ENCODE measurements around the gene MRM1. TPM values are rescaled to one million over a fixed set of nuclear protein-coding genes. Genes with fewer than 3 reads are reported as not detected.

MRM1 gene
- total RNA-seq, 4 donors from 2014 or later: 9.5 to 20.9 (median 11.5) TPM

- in situ Hi-C loops (cut with MboI; ENCODE audit: low pct_ligation_motif_present in 1 of 4, low pct_unique_long_range_greater_than_20kb in 1 of 4, low sequenced_read_pairs in 3 of 4): loop anchor here (5.0 to 25.0 kb wide), 6 partner anchors 124 to 614 kb away; no protein-coding TSS in a partner anchor
- Histone ChIP-seq H3K27ac (no peak overlapping the region), H3K27me3 (peaks cover 23% of the 10 kb centered on the region), H3K9me3 (no peaks in the 10 kb centered on the region), H3K4me1 (no peaks in the 10 kb centered on the region), H3K36me3 (no peaks in the 10 kb centered on the region), H3K4me3 (no peak overlapping the region)
- no peak for DNase-seq
- intact Hi-C loops (cut with DNase I; ENCODE audit: low total_unique reads): no loop called here
- WGBS, 2 donors (ENCODE audit: low coverage in 1 of 2): 72 to 82% methylated on average over 4 of the region's 4 CpGs
- no peak for TF ChIP-seq EP300 (IDR thresholded peaks at IDR 0.05; ENCODE audit: low read depth)
- no peak for TF ChIP-seq POLR2A (IDR thresholded peaks at IDR 0.05)
- TF ChIP-seq CTCF (IDR thresholded peaks at IDR 0.05): no peak
- TF ChIP-seq POLR2AphosphoS5 (IDR thresholded peaks at IDR 0.05): no peak
These were observed 29.6 kb downstream of the MRM1 start for GRCh38 chr17:36631022-36631421.

- in situ Hi-C loops (cut with MboI; ENCODE audit: low pct_ligation_motif_present in 1 of 4, low pct_unique_long_range_greater_than_20kb in 1 of 4, low sequenced_read_pairs in 3 of 4) (loop anchor here (5.0 to 25.0 kb wide), 6 partner anchors 122 to 612 kb away; no protein-coding TSS in a partner anchor), intact Hi-C loops (cut with DNase I; ENCODE audit: low total_unique reads) (no loop called here)
- H3K27ac ChIP-seq: no peak overlapping the region
- H3K9me3 ChIP-seq: no peaks in the 10 kb centered on the region
- H3K4me1 ChIP-seq: no peaks in the 10 kb centered on the region
- DNase-seq: no peak
- TF ChIP-seq POLR2AphosphoS5 (IDR thresholded peaks at IDR 0.05): no peak
- no peak for TF ChIP-seq CTCF (IDR thresholded peaks at IDR 0.05)
- TF ChIP-seq EP300 (IDR thresholded peaks at IDR 0.05; ENCODE audit: low read depth): no peak
- TF ChIP-seq POLR2A (IDR thresholded peaks at IDR 0.05): no peak
- peaks cover 32% of the 10 kb centered on the region for H3K27me3 ChIP-seq
- H3K36me3 ChIP-seq: no peaks in the 10 kb centered on the region
- 51% methylated on average over 11 to 18 of the region's 18 CpGs for WGBS, 2 donors (ENCODE audit: low coverage in 1 of 2)
- H3K4me3 ChIP-seq: no peak overlapping the region
These were observed 31.8 kb downstream of the MRM1 start for GRCh38 chr17:36632916-36633771.

- no peak overlapping the region for H3K4me3 ChIP-seq
- intact Hi-C loops (cut with DNase I; ENCODE audit: low total_unique reads) (no loop called here), in situ Hi-C loops (cut with MboI; ENCODE audit: low pct_ligation_motif_present in 1 of 4, low pct_unique_long_range_greater_than_20kb in 1 of 4, low sequenced_read_pairs in 3 of 4) (loop anchor here in 3 of 4 donors (25.0 kb wide), 3 partner anchors 397 to 597 kb away; no protein-coding TSS in a partner anchor)
- peaks cover 82% of the 10 kb centered on the region for H3K27me3 ChIP-seq
- no peak for DNase-seq
- WGBS, 2 donors (ENCODE audit: low coverage in 1 of 2): 78 to 100% methylated on average over 2 of the region's 2 CpGs
- no peak for TF ChIP-seq CTCF (IDR thresholded peaks at IDR 0.05)
- TF ChIP-seq POLR2AphosphoS5 (IDR thresholded peaks at IDR 0.05): no peak
- no peak for TF ChIP-seq POLR2A (IDR thresholded peaks at IDR 0.05)
- no peak for TF ChIP-seq EP300 (IDR thresholded peaks at IDR 0.05; ENCODE audit: low read depth)
- no peaks in the 10 kb centered on the region for H3K36me3 ChIP-seq
- no peaks in the 10 kb centered on the region for H3K9me3 ChIP-seq
- H3K4me1 ChIP-seq: peaks cover 4 to 20% (median 17%) of the 10 kb centered on the region in 4 donors
- no peak overlapping the region for H3K27ac ChIP-seq
These were observed 39.0 kb downstream of the MRM1 start for GRCh38 chr17:36640346-36640745.

- 75 to 90% methylated on average over 2 to 10 of the region's 10 CpGs for WGBS, 2 donors (ENCODE audit: low coverage in 1 of 2)
- H3K4me3 ChIP-seq: no peak overlapping the region
- peaks cover 82% of the 10 kb centered on the region for H3K27me3 ChIP-seq
- H3K4me1 ChIP-seq: peaks cover 4 to 21% (median 19%) of the 10 kb centered on the region in 4 donors
- intact Hi-C loops (cut with DNase I; ENCODE audit: low total_unique reads): no loop called here
- no peaks in the 10 kb centered on the region for H3K36me3 ChIP-seq
- TF ChIP-seq CTCF (IDR thresholded peaks at IDR 0.05): no peak
- no peak for TF ChIP-seq EP300 (IDR thresholded peaks at IDR 0.05; ENCODE audit: low read depth)
- no peak for TF ChIP-seq POLR2A (IDR thresholded peaks at IDR 0.05)
- no peak for TF ChIP-seq POLR2AphosphoS5 (IDR thresholded peaks at IDR 0.05)
- DNase-seq: no peak
- H3K9me3 ChIP-seq: no peaks in the 10 kb centered on the region
- in situ Hi-C loops (cut with MboI; ENCODE audit: low pct_ligation_motif_present in 1 of 4, low pct_unique_long_range_greater_than_20kb in 1 of 4, low sequenced_read_pairs in 3 of 4): loop anchor here in 3 of 4 donors (25.0 kb wide), 3 partner anchors 396 to 596 kb away; no protein-coding TSS in a partner anchor
- no peak overlapping the region for H3K27ac ChIP-seq
These were observed 39.5 kb downstream of the MRM1 start for GRCh38 chr17:36640836-36641235.

All from transverse colon (tissue), 4 donors.